HG02798 (cell line): ENCODE measurements around the gene USP7.
"Not testable (repeated sequence)": the region's sequence is repeated elsewhere in the genome, so short reads cannot be mapped to it uniquely, and the experiment has no call there.

Experiments
- ATAC-seq: cut with Tn5 transposase; IDR thresholded peaks from one replicate; pipeline ENCODE4 v1.9.1; 2021; ENCODE audit warnings: mild to moderate bottlenecking; ENCODE audit not compliant: unreplicated experiment, poor library complexity

Gene USP7

DNA sequence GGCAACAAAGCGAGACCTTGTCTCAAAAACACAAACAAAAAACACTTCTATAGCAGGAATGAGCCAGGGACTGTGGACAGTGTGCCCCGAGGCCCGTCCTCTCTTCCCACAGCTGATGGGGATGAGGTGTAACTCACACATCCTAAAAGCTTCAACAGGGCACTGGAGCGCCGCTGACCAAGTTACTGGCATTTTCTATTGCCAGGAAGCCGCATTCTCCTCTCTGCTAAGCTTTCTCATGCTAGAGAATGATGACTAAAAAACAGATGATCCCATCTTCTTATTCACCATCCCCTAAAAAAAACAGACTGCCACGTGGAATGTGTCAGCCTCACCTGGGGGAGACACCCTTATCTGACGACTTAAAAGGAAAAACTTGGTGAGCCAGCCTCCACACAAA lies 111.2 kb downstream of the USP7 start:
- ATAC-seq = no peak

DNA sequence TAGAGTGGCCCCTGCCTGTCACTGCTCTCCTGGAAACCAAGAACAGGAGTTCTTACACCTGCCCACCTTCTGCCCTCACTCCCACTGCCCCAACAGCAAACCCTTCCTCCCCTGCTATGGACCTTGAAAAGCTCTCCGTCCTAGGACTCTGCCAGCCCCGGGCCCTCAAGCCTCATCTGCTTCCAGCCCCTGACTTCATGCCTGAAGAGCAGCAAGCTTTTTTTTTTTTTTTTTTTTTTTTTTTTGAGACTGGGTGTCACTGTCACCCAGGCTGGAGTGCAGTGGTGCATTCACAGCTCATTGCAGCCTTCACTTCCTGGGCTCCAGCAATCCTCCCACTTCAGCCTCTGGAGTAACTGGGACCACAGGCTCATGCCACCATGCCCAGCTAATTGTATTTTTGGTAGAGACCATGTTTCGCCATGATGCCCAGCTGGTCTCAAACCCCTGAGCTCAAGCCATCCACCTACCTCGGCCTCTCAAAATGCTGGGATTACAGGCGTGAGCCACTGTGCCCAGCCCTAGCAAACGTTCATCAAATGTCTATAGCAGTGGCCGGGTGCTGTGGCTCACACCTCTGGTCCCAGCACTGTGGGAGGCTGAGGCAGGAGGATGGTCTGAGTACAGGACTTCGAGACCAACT lies 111.8 kb downstream of the USP7 start:
- ATAC-seq = no peak

DNA sequence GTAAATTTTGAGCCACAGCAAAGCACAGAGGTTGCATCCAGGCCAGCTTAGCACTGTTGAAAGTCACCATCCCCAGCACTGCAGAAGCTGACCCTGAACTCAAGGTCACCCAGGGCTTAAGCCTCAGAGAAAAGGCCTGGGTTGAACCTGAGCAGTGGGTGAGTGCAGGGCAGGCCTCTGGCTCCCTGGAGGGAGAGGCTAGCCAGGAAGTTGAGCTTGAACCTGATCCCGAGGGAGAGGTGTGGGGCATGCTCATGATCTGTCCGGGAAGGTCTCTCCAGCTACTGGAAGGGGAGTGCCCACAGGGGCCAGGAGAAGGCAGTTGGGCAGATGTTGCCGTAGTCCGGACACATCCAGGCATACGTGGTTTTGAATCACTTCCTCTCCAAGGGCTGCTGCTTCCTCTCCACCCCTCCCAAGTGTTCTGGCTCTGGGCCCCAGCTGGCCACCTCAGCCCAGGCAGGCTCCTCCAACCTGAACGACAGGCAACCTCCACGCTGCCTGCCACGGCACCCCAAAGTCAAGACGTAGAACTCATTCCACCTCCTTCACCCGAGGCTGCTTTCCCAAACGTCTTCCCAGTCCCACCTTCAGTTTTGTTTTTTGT lies 113.3 kb downstream of the USP7 start:
- ATAC-seq = no peak

DNA sequence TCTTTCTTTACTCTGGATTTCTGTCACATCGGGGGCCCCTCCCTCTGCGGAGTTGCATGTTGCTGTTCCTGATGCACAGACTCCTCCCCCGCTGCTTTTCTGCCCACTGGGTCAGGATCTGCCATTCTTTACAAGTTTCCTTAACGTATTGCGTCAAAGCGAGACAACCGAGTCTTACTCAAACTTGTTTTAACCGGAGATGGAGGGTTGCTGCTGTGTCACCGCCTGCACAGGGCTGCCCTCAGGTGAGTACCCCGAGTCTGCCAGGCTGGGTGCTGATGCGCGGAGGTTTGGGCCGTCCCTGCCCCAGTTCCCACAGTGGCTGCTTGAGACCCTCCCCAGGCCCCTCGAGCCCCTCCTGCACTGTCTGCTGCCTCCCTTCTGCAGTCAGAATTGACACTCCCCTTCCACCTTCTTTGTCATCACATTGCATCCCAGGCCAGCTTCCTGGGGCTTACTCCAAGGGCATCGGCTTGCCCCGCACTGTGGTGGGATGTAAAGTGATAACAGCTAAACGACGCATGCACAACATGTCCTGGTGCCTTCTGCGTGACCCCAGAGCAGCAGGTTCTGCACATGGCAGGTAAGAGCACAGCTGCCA lies 114.2 kb downstream of the USP7 start:
- no peak for ATAC-seq

DNA sequence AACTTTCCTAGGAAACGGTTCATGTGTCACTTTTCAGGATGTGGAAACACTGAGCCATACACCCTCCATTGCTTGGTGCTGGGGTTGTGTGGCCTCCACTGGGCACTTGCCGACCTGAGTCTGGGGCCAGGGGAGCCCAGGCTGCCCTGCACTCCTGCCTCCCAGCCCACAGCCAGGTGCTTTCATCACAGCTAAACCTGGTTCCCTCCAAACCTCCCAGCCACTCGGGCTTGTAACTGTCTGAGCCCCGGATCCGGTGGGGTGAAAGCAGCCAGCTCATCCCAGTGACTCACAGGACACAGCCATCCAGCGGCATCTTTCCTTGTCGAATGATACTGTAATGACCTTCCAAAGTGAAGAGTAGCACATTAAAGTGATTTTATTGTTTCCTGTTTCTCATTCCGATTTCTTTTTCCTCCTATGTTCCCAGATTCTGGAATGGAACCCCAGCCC lies 114.7 kb downstream of the USP7 start:
- no peak for ATAC-seq

DNA sequence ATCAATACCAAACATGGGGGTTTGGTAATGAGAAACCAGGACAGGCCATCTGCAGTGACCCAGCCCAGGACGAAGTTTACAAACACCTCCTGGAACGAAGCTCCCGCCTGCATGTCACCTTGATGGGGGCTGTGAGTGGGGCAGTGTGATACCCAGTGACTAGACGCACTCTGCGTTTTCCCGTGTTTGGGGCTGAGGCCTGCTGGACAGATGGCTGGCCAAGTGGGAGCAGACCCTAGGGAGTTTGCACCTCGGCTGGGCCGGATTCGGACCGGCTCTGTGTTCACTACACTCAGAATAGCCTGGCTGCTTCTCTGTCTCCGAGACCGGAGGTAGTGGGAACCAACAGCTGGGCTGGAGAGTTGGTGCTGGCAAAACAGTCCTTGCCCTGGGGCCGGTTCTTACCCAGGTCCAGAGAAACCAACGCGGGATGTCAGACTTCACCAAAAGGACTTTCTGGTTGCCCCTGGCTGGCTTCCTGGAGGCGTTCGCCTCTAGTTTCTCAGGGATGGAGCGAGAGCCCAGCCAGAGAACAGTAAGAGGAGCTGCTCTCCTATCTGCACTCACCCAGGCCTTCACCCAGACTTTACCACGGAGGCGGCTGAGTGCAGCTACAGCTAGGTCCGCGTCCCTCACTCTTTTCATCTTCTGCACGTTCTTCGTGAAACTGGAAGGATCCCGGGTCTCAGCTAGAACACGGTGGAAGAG lies 115.3 kb downstream of the USP7 start:
- ATAC-seq = no peak

DNA sequence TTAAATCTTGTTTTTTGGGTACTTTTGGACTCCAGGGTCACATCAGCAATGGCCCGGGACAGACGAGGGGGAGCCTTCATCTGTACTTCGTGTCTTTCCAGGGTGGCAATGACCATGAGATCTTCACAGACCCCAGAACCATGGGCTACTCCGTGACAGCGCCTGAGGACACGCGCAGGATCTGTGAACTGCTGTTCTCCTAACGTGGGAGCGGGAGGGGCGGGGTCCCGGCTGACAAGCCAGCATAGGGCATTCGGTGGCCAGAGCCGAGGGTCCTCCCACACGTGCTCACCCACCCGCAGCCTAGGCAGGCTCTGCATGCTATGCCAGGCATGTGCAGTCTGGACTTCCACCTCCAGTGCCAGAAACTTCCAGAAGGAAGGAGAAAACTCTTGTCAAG lies 116.1 kb downstream of the USP7 start:
- no peak for ATAC-seq

DNA sequence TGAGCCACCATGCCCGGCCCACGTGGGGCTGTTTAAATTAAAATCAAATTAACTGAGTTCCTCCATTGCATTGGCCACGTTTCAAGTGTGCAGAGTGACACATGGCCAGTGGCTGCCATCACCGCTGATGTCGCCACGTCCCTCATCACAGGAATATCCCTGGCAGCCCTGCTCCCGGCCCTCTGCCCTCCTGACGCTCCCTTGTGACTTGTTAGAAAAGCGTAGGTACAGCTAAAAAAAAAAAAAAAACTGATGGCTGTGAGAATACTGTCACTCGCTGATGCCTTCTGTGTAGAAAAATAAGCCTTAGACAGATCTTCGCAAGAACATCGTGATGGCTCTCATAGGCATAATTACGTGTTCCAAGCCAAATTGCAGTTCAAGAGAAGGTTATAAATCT lies 116.6 kb downstream of the USP7 start:
- no peak for ATAC-seq

DNA sequence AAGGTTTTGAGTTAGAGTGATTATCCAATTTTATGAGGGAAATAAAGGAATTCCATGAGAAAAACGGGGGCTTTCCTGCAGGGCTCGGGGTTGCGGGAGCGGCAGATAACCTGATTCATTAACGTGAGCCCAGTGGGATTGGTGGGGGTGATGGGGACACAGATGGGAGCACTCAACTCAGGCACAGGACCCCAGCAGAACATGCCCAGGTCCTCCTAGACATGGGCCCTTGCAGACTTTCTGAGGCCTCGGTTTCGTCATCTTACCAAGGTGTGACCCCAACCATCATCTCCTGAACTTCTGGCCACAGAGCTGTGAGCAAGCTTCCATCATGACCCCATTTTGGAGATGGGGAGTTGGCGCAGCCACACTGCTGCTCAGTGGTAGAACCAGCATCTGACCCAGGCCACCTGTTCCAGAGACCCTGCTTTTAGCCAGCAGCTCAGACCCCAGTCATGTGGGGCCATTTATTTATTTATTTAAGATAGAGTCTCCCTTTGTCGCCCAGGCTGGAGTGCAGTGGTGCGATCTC lies 117.2 kb downstream of the USP7 start:
- ATAC-seq = no peak

DNA sequence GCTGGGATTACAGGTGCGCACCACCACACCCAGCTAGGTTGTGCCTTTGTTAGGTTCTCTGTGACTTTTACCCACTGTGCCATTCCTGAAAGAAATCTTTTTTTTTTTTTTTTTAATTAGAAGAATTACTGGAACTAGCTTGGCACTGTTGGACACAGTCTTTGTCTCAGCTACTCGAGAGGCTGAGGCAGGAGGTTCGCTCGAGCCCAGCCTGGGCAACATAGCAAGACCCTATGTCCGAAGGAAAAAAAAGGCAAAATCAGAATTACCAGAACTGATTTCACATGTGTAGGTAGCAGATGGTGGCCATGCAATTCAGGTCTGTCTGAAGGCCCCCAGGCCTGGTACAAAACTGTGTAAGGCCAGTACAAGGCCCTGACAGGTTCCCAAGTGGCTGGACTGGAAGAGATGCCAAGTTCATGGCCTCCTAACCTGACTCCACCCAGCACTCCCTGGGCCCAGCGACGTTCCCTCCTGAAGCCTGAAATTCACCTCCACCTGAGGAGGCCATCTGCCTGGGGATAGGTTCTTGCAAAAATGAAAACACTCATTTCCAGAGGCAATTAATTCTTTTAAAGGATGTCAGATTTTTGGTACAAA lies 117.9 kb downstream of the USP7 start:
- ATAC-seq = no peak

DNA sequence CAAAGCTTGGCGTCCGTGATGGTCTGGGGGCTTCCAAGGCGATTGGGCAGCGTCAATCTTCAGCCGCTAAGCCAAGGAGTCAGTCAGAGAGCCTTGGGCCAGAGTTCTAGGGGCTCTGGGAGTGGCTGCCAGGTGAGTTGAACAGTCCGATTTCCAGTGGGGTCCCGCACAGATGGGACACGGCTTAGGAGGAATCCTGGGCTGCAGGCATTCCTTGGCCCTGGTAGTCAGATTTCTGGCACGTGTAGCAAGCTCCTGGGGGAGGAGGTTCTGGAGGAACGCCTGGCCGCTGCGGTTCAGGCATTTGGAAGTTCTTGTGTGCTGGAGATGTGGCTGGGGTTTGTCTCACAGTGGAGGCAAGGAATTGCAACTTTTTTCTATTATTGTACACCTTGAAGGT lies 120.4 kb downstream of the USP7 start:
- ATAC-seq = not testable (repeated sequence)
